HG02678 (cell line): ENCODE results near the gene NUB1.

ENCODE experiments used
- ATAC-seq: cut with Tn5 transposase; IDR thresholded peaks from one replicate; pipeline ENCODE4 v1.9.1; 2021; ENCODE audit warnings: mild to moderate bottlenecking, moderate library complexity; ENCODE audit not compliant: unreplicated experiment

The NUB1 gene

DNA sequence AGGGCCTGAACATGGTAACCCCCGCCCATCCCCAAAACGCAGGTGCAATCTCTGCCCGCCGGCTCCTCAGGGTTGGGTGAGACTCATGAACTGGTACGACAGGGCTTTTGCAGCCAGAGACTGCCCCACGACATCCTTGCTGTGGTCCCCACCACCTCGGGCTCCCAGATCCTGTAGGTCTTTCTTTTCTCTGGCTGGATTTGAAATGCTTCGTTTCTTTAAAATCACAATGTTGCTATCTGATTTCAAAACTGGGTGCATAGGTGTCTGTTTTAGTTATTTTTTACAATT, 46.3 kb downstream of the NUB1 start:
- no peak for ATAC-seq

DNA sequence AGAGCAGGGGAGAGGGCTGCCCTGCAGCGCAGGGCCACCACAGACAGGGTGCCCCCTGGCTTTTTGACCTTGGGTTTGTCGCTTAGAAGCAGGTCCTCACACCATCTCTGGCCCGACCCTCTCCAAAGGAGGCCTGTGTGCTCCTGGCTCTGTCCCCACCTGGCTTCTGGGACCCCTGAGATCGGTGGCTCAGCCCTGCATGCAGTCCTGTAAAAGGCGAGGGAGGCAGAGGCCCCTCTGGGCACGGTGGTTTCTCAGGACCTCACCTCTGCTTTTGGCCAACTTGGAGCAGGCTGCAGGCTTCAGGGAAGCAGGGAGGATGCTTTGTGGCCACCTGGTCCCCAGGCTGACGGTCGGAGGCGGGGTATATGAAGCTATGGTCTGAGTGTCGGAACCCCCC, 46.8 kb downstream of the NUB1 start:
- ATAC-seq, result no peak

DNA sequence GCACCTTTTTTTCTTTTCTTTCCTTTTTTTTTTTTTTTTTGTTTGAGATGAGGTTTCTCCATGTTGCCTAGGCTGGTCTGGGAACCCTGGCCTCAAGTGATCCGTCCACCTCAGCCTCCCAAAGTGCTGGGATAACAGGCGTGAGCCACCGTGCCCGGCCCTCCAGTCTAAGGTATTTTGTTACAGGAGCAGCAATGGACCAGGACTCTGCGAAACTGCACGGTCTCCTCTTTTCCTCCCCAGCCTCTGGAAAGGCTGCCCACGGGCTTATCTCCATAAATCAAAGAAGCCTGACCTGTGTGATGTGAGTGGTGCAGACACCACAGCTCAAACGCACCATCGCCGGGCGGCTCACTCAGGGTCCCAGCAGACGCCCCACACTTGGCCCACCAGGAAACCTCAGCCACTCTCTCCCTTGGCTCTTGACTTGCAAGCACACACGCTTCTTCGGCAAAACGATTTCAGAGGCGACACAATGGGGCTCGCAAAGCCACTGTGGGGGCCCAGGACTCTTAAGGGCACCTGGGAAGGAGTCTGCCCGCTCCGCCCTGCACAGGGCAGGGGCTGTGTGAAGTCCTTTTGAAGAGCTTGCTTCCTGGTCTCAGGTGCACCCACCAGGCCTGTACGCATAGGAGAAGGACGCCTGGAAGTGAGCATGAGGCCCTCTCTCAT, 47.6 kb downstream of the NUB1 start:
- ATAC-seq, result no peak

DNA sequence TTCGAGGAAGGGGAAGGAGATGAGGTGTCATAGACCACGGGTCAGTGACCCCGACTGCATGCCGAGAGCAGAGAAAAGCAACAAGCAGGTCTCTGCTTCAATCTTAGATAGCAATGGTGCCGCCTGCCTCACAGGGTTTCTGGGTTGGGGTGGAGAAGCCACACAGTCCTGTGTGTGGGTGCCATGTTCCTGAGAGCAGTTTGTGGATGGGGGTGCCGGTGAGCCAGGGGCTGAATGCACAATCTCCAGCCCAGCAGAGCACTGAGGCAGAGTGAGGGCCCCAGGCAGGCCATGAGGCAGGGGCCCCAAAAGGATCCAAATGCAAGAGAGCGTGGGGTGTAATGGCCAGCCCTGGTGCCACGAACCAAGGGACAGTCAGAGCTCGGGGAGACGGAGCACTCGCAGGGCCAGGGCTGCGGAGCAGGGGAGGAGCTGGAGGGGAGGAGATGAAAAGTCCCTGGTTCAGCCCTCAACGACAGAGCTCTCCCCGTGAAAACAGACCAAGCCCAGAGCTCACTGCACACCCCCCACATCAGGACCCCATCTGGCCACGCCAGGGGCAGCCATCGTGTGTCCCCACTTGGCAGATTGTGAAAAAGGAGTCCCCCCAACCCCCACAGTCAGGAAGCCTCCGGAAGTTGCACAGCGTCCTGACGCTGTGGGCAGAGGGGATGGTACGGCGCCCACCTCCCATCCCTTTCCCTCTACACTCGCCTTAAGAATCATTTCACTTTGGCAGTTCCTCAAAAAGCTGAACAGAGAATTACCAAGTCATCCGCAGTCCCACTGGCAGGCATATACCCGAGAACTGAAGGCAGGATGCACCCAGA, 48.4 kb downstream of the NUB1 start:
- no peak for ATAC-seq

DNA sequence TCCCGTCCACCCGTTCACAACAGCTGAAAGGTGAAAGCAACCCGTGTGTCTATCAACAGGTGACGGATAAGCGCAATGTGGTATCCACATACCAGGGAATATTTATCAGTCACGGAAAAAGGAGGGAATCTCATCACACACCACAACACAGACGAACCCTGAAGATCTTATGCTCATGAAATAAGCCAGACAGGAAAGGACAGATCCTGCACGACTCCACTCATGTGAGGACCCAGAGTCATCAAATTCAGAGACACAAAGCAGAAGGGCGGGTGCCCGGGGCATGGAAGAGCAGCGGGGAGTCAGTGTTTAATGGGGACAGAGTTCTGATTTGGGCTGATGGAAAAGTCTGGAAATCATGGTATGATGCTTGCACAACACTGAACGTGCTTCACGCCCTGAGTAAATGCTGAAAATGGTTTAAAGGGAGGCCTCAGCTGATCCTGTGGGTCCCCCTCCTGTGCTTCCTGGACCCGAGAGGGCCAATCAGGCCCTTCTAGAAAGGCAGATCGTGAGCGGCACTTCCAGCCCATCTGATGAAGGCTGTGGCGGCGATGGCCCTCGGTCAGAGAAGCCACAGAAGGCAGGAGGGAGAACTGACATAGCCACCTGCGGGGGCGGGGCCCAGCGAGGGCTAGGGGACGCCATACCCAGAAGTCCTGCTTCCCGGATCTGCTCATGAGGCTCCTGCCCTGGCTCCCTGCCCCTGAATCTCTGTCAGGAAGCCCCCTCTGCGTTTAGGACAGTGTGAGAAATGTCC, 49.2 kb downstream of the NUB1 start:
- no peak for ATAC-seq

DNA sequence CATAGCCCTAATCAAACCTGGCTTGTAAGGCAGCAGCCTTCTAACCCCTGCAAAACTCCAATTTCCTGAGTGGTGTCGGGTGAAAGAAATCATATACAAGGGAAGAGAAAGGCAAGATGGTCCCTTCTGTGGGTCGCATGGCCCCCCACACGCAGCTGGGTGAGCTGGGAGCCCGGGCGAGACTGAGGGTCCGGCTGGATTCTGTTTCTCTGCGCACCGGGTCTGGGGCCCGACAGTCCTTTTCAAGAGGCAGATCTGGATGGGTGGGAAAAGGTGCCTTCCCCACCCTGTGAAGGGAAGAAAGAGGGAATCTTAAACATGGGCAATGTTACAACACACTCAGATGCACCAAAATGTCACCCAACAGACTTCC, 49.7 kb downstream of the NUB1 start:
- ATAC-seq, result no peak

DNA sequence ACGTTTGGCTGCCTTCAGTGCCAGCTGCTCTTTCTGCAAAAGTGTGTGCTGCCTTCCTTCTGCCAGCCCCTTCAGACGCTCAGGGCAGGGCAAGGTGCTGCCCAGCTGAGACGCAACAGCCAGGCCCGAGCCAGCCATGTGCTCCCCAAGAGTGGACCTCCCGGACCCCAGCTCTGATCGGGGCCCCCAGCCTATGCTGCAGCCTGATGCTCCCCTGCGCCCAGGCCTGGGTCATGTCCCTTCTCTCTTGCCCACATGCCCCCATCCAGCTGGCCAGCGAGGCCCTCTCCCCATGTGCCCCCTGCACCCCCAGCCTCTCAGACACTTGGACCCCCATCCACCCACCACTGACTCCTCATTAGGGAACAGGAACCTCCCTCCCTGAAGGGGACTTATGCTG, 50.4 kb downstream of the NUB1 start:
- ATAC-seq, result no peak

DNA sequence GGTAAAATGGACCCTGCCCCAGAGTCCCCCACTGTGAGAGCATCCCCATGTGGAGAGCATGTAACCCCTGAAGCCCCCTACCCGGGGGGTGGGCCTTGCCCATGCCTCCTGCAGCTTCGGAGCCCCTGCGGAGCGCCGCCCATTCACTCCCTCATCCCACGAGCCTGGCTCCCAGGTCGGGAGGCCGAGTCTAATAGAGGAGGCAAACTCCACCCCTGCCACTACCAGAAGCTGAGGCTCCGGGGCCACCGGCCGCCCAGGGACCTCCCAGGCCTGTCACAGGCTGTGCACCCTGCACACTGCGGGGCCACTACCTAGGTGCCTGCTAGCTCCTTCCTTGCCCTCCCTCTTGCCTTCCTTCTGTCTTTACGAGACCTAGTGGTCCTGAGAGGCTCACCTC, 50.8 kb downstream of the NUB1 start:
- ATAC-seq, result no peak

DNA sequence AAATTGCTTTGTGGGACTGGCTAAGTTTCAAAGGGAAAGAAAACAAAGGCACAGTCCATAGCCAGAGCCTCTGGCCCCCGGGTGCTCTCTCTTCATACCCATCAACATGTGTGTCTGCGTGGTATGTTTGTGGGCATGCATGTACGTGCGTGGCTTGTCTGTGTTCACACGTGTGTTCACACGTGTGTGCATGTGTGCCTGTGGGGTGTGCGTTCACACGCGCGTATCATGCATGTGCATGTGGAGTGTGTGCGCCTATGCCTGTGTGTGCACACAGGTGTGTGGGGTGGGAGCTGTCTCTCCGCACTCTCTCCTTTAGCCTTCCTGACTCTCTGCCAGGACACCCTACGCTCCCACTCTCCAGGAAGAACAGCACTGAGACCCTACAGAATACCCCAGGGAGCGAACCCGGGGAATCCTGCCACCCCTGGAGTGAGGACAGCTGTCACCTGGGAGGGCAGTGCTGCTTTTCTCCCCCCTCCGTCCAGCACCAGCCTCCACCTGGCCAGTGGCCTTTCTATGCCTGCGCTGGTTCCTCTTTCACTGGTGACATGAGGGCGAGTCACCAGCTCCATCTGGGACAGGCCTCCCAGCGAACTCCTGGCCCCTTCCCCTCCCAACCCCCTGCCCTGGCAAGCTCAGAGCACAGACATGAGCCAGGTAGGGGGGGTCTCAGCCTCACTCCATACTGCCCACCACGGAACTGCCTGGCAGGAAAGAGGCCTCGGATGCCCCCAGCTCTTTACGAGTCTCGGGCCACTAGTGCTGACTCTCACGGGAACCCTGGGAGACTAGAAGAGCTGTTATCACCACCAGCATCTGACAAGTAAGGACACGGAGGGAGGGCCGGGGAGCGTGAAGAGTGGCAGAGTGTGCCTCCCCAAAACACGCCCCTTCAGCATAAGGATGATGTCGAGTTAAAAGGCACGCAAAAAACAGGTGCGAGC, 51.7 kb downstream of the NUB1 start:
- ATAC-seq, result no peak

DNA sequence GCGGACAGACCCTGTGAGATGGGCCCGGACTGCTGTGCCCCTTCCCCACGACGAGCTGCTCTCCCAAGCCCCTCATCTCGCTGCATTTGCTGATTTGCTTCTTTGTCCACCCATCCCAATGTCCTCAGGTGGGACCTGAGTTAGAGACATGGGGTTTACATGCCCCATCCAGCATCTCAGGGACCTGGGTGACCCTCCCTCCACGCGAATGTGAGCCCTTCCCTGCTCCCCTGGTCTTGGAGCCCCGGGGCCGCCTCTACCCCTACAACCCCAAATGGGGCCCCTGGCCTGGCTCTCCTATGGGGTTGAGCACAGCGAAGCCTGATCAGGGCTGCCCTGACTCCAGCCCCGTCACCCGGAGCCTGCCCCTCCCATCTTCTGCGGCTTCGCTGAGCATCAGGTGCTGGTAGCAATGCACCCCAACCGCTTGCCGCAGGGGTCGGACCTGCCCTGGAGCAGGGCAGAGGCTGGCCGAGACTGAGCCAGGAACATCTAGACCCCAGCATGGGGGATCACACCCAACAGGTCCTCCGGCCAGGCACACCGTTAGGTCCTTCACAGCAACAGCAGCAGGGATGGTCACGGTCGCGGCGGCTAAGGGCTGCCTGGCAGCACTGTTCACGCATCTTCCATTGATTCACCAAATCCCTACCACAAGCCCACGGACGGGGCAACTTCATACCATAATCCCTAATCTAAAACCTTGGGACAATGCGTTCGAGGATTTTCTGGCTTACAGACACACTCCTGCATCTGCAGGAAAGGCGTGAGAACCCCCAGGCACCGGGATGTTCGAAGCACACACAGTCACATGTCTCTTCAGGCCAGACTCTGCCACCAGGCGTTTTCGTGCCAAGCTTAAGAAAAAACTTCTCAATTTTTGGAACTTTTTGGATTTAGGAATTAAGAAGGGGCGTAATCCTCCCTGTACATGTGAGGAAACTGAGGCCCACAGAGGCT, 52.7 kb downstream of the NUB1 start:
- no peak for ATAC-seq

DNA sequence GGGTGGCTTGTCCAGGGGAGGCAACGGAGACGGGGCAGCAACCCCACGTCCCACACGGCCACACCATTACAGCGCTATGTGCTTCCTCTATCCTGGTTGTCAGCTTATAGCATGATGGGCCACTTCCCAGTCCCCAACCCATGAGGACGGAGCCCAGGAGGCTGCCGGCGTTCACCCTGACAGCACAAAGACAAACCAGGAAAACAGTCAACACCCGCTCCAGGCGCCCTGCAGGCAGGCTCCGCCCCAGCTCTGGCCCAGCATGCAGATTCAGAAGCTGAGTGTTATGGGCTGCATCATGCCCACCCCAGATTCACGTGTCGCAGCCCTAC, 53.4 kb downstream of the NUB1 start:
- ATAC-seq, result no peak

DNA sequence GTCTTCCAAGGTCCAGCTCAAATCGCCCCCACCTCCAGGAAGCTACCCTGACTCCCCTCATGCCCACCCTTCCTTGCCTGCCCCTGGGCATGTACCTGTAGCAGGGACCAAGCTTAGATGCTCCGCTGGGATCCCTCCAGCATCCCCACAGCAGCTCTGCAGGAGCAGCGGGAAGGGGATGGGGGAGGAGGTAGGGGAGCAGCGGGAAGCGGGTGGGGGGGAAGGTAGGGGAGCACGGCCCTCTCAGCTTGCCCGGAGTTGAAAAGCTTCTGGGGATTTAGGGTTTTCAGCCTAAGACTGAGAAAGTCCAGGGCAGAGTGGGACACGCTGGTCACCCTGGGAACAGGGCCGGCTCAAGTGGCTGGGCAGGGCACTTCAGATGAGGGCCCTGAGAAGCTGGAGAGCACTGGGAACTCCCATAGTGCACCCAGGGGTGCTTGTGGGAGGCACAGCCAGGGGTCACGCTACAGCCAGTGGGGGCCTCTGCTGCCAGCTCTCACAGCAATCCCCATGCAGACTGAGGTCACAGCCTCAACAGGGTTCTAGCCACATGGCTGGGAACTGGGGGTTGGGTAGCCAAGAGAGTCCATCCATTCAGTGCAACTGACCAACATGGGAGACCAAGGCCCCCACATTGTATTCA, 54.8 kb downstream of the NUB1 start:
- no peak for ATAC-seq

DNA sequence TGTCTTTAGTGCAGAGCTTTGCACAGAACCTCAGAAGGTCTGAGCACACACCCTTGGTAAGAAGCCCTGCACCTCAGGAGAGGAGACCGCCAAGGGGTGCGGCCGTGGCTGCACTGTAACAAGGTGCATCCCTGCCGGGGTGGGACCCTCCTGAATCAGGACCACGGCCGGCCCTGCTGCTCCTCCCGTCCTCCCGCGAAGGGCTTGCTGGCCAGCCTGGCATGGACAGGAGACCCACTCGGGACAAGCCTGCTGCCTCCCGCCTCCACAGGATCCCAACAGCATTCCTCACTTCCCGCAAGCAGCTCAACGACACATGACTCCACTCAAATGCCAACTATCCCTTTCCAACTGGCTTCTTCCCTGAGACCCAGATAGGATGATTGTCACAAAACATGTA, 55.4 kb downstream of the NUB1 start:
- ATAC-seq, result no peak

DNA sequence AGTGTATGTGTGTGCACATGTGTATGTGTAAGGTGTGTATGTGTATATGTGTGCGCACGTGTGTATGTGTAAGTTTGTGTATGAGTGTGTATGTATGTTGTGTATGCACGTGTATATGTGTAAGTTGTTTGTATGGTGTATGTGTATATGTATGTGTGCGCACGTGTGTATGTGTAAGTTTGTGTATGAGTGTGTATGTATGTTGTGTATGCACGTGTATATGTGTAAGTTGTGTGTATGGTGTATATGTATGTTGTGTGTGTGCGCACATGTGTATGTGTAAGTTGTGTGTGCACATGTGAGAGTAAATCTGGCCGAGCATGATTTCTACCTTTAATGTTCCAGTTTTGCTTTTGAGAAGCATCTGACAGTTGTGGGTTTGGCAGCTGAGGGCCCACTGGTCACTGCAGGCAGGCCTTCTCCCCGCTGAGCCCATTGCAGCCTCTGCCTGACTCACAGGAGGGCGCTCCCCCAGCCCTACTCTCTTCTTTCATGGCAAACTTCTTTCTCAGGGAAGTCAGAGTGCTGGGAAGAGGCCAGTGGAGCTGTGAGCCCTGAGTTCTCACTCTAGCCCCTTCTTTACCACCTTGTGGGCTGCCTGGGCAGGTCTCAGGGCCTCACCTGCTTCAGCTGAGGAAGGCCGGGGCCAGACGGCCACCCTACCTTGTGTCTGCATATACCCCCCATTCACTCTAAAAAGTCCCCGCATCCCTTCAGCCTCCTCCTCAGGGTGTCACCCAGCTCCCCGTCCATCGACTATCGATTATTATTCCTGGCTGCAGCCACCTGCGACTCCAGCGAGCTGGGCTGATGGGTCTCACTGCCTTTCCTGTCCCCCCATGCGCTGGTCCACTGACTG, 57.1 kb downstream of the NUB1 start:
- no peak for ATAC-seq

DNA sequence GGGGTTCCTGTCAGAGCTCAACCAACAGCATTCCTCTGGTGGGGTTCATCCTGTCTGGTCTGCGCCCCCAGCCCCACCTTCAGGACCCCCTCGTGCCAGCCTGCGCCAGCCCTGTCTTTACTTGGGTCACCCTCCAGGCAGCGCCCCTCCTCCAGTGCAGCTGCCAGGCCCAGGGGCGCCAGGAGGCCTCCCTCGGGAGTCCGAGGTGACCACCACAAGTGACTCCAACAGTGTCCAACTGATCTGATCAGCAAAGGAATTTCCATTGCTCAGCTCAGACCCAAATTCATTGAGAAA, 57.6 kb downstream of the NUB1 start:
- ATAC-seq, result no peak

DNA sequence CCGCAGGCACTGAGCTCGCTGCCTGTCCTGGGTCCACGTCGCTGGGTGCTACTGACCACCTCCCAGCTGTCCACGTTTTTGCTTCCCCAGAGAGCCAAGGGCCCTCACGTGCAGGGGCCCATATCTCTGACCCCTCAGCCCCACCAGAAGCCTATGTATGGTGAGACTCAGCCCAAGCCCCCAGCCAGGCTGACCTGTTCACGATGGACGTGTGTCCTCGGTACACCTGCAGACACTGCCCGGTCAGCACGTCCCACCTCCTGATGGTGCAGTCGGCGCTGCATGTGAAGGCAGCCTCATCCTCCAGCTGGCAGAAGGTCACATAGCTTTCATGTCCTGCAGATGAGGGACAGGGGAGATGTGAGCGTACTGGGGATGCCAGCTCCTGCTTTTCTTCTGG, 58.3 kb downstream of the NUB1 start:
- no peak for ATAC-seq

DNA sequence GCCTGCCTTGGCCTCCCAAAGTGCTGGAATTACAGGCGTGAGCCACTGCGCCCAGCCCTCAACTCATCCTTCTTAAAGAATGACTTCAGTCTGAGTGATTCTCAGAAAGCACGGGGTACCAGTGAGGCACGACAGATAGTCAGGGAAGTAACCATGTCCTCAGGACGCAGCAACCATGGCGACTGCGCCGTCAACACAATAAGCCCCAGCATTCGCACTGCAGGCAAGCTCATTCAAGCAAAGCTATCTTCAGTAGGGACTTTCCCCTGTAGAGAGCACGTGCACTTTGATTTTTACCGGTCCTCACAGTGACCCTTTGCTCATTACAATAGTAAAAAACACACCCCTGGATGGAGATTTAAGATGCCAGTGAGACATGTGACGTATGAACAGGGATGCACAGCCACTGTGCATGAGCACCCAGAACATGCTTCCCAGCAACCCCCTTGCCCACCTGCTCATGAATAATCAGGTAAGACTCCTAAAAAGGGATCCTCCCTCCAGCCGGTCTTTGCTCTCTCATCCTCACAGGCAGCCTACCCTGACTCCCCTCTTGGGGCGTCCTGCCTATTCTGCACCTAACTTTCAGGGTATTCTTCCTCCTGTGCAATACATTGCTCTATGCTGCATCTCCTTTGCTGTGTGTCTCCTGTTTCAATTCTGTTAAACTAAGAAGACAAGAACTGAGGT, 59.2 kb downstream of the NUB1 start:
- peak; percentile 77 for ATAC-seq
